ENCODE results near the gene PIEZO1.
"Not testable (repeated sequence)": the region's sequence is repeated elsewhere in the genome, so short reads cannot be mapped to it uniquely, and the experiment has no call there.

PIEZO1 gene

DNA sequence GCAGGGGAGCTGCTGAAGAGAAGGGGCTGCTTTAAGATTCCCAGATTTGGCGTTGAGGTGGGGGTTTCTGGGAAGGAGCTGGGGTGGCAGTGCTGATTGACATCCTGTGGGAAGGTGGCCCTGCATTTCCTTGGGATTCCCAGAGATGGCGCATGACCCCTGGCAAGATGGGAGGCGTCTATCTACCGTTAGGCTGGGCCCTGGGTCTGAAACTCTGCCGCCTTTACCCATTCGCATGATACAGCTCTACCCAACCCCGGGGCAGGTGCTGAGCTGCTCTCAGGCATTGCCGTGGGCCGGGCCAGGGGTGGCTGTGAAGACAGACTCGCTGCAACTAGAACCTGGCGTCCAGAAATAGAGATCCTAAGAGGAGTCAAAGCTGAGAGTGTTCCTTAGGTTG lies 112.2 kb downstream of the PIEZO1 start:
- DNase-seq (ENCODE audit: low spot score), result no peak

DNA sequence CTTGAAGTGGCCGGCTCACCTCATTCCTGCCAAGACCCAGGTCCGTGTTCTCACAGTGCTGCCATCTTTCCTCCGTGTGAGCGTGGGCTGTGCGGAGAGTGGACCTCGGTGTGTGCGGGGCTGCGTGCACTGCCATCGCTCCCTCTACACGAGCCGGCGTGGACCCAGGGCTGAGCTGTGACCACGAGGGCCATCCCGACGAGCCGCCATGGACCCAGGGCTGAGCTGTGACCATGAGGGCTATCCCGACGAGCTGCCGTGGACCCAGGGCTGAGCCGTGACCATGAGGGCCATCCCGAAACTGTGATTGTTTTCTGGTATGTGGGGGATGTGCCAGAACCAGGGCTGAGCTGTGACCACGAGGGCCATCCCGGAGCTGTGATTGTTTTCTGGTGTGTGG lies 113.2 kb downstream of the PIEZO1 start:
- DNase-seq (ENCODE audit: low spot score), result no peak

DNA sequence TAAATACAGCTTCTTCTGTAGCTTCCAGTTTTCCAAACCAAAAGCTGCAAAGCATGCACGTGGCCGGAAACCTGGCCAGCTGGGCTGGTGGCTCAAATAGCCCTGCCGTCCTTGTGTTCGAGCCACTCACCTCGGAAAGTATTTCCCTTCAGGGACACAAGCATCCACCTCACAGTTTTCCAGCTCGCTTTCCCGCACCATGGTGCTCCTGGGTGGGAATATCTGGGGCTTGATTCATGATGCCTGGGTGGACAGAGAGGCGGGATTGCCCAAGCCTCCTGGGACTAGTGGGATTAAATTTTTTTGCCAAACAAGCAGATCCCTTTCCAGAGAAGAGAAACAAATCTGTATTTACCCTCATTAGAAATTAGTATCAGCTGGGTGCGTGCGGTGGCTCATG lies 115.0 kb downstream of the PIEZO1 start:
- DNase-seq (ENCODE audit: low spot score), result no peak

DNA sequence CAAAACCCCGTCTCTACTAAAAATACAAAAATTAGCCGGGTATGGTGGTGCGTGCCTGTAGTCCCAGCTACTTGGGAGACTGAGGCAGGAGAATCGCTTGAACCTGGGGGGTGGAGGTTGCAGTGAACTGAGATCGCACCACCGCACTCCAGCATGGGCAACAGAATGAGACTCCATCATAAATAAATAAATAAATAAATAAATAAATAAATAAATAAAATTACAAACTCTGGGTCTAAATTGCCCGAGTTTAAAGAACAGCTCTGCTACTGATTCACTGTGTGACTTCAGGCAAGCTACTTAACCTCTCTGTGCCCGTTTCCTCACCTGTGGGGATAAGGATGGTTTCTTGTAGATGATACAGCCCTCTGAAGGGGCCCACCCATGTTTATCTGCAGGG lies 115.5 kb downstream of the PIEZO1 start:
- not testable (repeated sequence) for DNase-seq (ENCODE audit: low spot score)

DNA sequence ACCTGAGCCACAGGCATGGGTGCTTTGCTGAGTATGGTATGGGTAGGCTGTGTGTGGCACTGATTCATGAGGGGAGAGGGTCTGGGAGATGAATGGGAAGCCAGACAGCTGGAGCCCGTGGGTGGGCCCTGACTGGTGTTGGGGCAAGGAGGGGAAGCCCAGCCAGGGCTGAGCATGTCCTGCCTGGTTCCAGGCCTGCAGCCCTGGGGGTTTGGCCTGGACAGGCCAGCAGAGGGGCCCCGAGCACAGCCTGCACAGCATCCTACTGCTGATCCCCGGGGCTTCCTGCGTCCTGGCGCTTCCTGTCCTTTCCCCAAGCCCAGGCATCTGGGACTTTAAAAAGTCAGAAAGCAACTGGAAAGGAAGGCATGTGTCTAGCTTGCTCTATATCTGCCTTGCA lies 117.6 kb downstream of the PIEZO1 start:
- no peak for DNase-seq (ENCODE audit: low spot score)

DNA sequence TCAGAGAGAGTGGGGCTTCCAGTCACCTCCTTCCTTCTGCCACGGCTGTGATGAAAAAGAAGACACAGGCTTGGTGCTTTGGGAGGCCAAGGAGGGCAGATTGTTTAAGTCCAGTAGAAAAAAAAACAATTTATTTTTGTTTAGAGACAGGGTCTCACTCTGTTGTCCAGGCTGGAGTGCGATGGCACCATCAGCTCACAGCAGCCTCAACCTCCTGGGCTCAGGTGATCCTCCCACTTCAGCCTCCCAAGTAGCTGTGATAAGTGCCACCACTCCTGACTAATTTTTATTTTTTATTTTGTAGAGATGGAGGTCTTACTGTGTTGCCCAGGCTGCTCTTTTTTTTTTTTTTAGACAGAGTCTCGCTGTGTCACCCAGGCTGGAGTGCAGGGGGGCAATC lies 119.5 kb downstream of the PIEZO1 start:
- no peak for DNase-seq (ENCODE audit: low spot score)

Measured in LoVo (cell line).